Tibial nerve (tissue), 4 donors: ENCODE results near the gene GLS. TPM values are rescaled to one million over a fixed set of nuclear protein-coding genes. Genes with fewer than 3 reads are reported as not detected.
A peak's percentile ranks its signal among the peaks of the same experiment; 100 is the strongest.

ENCODE experiments used
- DNase-seq, 2 donors: peaks; one replicate each; pipeline ENCODE4 v3.0.0-alpha.2; 2019; ENCODE audit warnings: low spot score in 2 of 2
- H3K27ac ChIP-seq, 4 donors: fragments of 200-600 bp; sonication (generic) in 3 of 4; one replicate each; pipeline ENCODE4 v1.5.1; 2017 to 2019; ENCODE audit warnings: mild to moderate bottlenecking in 1 of 4
- H3K27me3 ChIP-seq, 2 donors: fragments of 200-600 bp; sonication (generic) in 1 of 2; one replicate each; pipeline versions ENCODE4 v1.5.1 to v1.6.0; 2017 to 2019
- H3K36me3 ChIP-seq, 3 donors: fragments of 200-600 bp; sonication (generic); one replicate each; pipeline ENCODE4 v1.5.1; 2018 to 2019
- H3K4me1 ChIP-seq, 4 donors: fragments of 200-600 bp; sonication (generic) in 3 of 4; one replicate each; pipeline ENCODE4 v1.5.1; 2017 to 2019
- H3K4me3 ChIP-seq, 4 donors: fragments of 200-600 bp; sonication (generic) in 3 of 4; one replicate each; pipeline ENCODE4 v1.5.1; 2017 to 2019; ENCODE audit warnings: mild to moderate bottlenecking in 1 of 4, moderate library complexity in 1 of 4
- H3K9me3 ChIP-seq, 4 donors: fragments of 200-600 bp; sonication (generic) in 3 of 4; one replicate each; pipeline ENCODE4 v1.5.1; 2017 to 2019
- CTCF ChIP-seq, 5 experiments: fragments of 200-600 bp in 3 of 5; fragments of 450-650 bp in 2 of 5; sonication (generic) in 3 of 5; IDR thresholded peaks; one replicate each; pipeline ENCODE4 v1.5.1; 2016 to 2019; ENCODE audit warnings: antibody characterized with exemption in 5 of 5, mild to moderate bottlenecking in 3 of 5, moderate library complexity in 2 of 5
- EP300 ChIP-seq, 2 donors: sonication (generic); formaldehyde crosslinking; IDR thresholded peaks; one replicate each; pipeline ENCODE4 v1.6.1; 2017; ENCODE audit warnings: antibody characterized with exemption in 2 of 2, mild to moderate bottlenecking in 1 of 2
- POLR2A ChIP-seq, 2 donors: fragments of 450-650 bp; IDR thresholded peaks; one replicate each; pipeline ENCODE4 v1.6.1; 2017; ENCODE audit warnings: antibody characterized with exemption in 2 of 2, mild to moderate bottlenecking in 2 of 2, moderate library complexity in 2 of 2
- WGBS, 2 donors: methylation state at CpG; one replicate each; pipeline ENCODE4 v1.1.5; 2018; 5-methylcytosine and 5-hydroxymethylcytosine counted together
- total RNA-seq, 4 donors: library from RNA; depleted of rRNA; stranded (reverse); fragments of >200 nt; gene quantifications; one replicate each; pipeline ENCODE4 v1.1.0, GENCODE V29; 2016

Gene GLS
- total RNA-seq, 4 donors from 2014 or later, result 106 to 164 (median 145) TPM

- Histone ChIP-seq H3K27me3 (no peaks in the 10 kb centered on the region), H3K27ac (peak overlapping the region; percentile 83 to 97 (median 90)), H3K4me3 (peak overlapping the region; percentile 77 to 97 (median 92)), H3K4me1 (peaks cover 0 to 44% (median 20%) of the 10 kb centered on the region in 4 donors), H3K9me3 (no peaks in the 10 kb centered on the region), H3K36me3 (peaks cover 0 to 8% (median 4%) of the 10 kb centered on the region in 3 donors)
- DNase-seq, result no peak
- 0% methylated on average over 14 of the region's 14 CpGs for WGBS, 2 donors
- TF ChIP-seq CTCF (IDR thresholded peaks at IDR 0.05) (no peak), EP300 (IDR thresholded peaks at IDR 0.05) (no peak)
Observed at GRCh38 chr2:191013682-191013931, 133.0 kb downstream of the GLS start.

DNA sequence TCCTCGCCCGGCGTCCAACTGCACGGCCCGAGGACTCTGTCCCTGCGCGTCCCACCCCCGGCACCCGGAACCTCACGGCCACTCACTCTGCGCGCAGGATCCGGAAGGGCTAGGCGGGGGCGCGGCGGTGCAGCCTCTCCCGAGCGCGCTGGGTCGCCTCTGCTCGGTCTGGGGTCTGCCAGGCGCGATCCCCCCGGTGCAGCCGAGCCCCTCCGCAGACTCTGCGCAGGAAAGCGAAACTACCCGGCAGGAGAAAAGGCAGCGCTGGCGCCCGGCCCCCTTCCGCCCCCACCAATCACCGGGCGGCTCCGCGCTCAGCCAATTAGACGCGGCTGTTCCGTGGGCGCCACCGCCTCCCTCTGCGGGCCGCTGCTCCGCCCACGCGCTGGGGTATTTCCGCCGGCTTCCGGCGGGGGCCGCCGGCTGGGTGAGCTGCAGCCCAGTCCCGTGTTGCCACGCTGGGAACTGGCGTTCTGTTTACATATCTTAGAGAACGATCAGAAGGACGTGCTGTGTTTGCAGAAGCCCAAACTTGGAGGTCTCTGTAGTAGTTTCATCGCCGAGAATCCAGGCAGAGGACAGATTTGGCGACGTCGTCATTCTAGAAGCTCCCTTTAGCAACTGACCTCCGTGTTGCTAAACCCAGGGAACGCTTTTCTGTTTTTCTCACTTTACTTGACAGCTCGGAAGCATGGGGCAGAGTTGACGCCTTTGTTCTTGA, 133.5 kb downstream of the GLS start, which contains the start of gene STAT1:
TSS of gene STAT1 (minus strand) at position 240 of the 721 bp plus-strand sequence. CDS start 4,168 bp downstream, outside the sequence.
- WGBS, 2 donors, result 0% methylated on average over 33 to 50 of the region's 68 CpGs
- H3K27me3 ChIP-seq, result no peaks in the 10 kb centered on the region
- TF ChIP-seq POLR2A (IDR thresholded peaks at IDR 0.05), result peak; percentile 83 to 95
- peak; percentile 97 to 98 for TF ChIP-seq EP300 (IDR thresholded peaks at IDR 0.05)
- peak in 3 of 5 experiments; percentile 20 to 67 (median 51) for TF ChIP-seq CTCF (IDR thresholded peaks at IDR 0.05)
- H3K27ac ChIP-seq, result peak within 1 kb of the TSS; percentile 83 to 97 (median 90)
- peak; percentile 86 for DNase-seq
- peaks cover 0 to 44% (median 20%) of the 10 kb centered on the region in 4 donors for H3K4me1 ChIP-seq
- H3K36me3 ChIP-seq, result peaks cover 0 to 4% (median 3%) of the 10 kb centered on the region in 3 donors
- peak within 1 kb of the TSS; percentile 77 to 97 (median 92) for H3K4me3 ChIP-seq
- H3K9me3 ChIP-seq, result no peaks in the 10 kb centered on the region

DNA sequence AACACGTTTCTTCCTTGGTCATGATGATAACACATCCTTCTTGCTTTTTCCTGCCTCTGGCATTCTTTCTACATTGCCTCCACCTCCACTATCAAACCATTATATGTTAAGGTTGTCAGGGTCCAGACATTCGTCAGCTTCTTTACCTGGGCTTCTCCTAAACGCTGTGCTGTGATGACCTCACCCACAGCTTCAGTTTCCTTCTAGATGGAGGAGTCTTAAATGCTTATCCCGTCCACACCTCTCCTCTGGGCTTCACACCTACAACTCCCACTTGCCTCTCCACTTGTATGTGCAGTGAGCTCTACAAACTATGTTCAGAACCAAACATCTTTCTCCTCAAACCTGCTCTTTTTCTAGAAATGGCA, 134.0 kb downstream of the GLS start:
- Histone ChIP-seq H3K9me3 (no peaks in the 10 kb centered on the region), H3K4me1 (peaks cover 0 to 45% (median 20%) of the 10 kb centered on the region in 4 donors), H3K27me3 (no peaks in the 10 kb centered on the region), H3K4me3 (peak overlapping the region; percentile 77 to 97 (median 92)), H3K36me3 (peaks cover 0 to 4% (median 0%) of the 10 kb centered on the region in 3 donors), H3K27ac (peak overlapping the region; percentile 83 to 97 (median 90))
- 45 to 50% methylated on average over 4 of the region's 4 CpGs for WGBS, 2 donors
- DNase-seq, result no peak
- TF ChIP-seq POLR2A (IDR thresholded peaks at IDR 0.05) (no peak), EP300 (IDR thresholded peaks at IDR 0.05) (no peak), CTCF (IDR thresholded peaks at IDR 0.05) (no peak)

Other genes with a start within 250 kb of the GLS start
- gene NAB1, start 231.7 kb upstream of the GLS start, total RNA-seq, result 10 to 100 TPM; 63.3 to 84.3 (median 70.6) TPM
- gene STAT1, start 133.3 kb downstream of the GLS start, total RNA-seq, result 10 to 100 TPM; 40.2 to 73.9 (median 65.6) TPM